ENCODE results near the gene SLC16A3.
A peak's percentile ranks its signal among the peaks of the same experiment; 100 is the strongest.

DNA sequence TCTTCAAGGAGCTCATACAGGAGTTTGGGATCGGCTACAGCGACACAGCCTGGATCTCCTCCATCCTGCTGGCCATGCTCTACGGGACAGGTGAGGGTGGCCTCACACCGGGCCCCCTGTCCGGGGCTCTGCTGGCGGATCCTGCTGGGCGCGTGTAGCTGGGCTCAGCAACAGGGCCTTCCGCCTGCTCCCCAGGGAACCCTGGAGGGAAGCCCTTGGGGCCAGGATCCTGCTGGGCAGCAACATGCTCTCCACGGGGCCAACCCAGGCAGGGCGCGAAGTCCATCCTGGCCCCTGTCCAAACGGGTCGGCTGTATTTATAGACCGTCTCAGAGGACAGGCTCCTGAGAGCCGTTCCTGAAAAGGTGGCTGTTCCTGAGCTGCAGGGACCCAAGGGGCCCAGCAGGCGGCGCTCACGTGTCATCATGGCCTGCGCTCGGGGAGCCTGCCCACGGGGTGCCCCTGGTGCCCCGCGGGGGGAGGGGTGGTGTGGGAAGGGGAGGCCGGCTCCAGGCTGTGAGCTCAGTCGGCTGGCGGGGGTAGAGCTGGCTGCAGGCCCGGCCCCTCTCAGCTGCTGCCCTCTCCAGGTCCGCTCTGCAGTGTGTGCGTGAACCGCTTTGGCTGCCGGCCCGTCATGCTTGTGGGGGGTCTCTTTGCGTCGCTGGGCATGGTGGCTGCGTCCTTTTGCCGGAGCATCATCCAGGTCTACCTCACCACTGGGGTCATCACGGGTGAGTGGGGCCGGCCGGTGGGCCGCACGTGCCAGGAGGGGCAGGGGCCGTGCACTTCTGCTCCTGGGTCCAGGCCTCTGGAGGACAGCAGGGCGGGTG is 7.5 kb downstream of the SLC16A3 start:
- TF ChIP-seq, protein P1, sequence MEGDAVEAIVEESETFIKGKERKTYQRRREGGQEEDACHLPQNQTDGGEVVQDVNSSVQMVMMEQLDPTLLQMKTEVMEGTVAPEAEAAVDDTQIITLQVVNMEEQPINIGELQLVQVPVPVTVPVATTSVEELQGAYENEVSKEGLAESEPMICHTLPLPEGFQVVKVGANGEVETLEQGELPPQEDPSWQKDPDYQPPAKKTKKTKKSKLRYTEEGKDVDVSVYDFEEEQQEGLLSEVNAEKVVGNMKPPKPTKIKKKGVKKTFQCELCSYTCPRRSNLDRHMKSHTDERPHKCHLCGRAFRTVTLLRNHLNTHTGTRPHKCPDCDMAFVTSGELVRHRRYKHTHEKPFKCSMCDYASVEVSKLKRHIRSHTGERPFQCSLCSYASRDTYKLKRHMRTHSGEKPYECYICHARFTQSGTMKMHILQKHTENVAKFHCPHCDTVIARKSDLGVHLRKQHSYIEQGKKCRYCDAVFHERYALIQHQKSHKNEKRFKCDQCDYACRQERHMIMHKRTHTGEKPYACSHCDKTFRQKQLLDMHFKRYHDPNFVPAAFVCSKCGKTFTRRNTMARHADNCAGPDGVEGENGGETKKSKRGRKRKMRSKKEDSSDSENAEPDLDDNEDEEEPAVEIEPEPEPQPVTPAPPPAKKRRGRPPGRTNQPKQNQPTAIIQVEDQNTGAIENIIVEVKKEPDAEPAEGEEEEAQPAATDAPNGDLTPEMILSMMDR (conservative IDR thresholded peaks at IDR 0.05; ENCODE audit: low read length), result peak; percentile 75
- no peak for TF ChIP-seq EZH2phosphoT487 (IDR thresholded peaks at IDR 0.05; ENCODE audit: borderline replicate concordance)
